T follicular helper cell (primary cell): ENCODE results near the gene GAD1.
A peak's percentile ranks its signal among the peaks of the same experiment; 100 is the strongest.

Experiments
- DNase-seq: peaks from one replicate; pipeline ENCODE4 v3.0.0-alpha.2; 2020; ENCODE audit warnings: low read depth

GAD1 gene

GRCh38 chr2:170846314-170846713, 29.6 kb downstream of the GAD1 start:
- DNase-seq, result no peak

- no peak for DNase-seq
Measured at GRCh38 chr2:170847716-170848115, 31.0 kb downstream of the GAD1 start.

GRCh38 chr2:170848587-170848986, 31.9 kb downstream of the GAD1 start:
- no peak for DNase-seq

GRCh38 chr2:170850251-170850650, 33.6 kb downstream of the GAD1 start:
- no peak for DNase-seq

- DNase-seq, result no peak
Measured at GRCh38 chr2:170851635-170852034, 34.9 kb downstream of the GAD1 start.

GRCh38 chr2:170856066-170856465, 39.4 kb downstream of the GAD1 start:
- DNase-seq, result no peak

GRCh38 chr2:170862286-170862902, 45.7 kb downstream of the GAD1 start:
- no peak for DNase-seq

- no peak for DNase-seq
Measured at GRCh38 chr2:170863087-170863486, 46.4 kb downstream of the GAD1 start.

GRCh38 chr2:170869036-170869435, 52.3 kb downstream of the GAD1 start:
- no peak for DNase-seq

GRCh38 chr2:170869461-170869860, 52.8 kb downstream of the GAD1 start:
- DNase-seq, result no peak

- peak; percentile 53 for DNase-seq
Measured at GRCh38 chr2:170873035-170873692, 56.5 kb downstream of the GAD1 start.

GRCh38 chr2:170878066-170878465, 61.4 kb downstream of the GAD1 start:
- no peak for DNase-seq

- no peak for DNase-seq
Measured at GRCh38 chr2:170878505-170878904, 61.8 kb downstream of the GAD1 start.

- DNase-seq, result no peak
Measured at GRCh38 chr2:170881840-170882239, 65.2 kb downstream of the GAD1 start.

GRCh38 chr2:170882758-170883157, 66.1 kb downstream of the GAD1 start:
- no peak for DNase-seq

- DNase-seq, result no peak
Measured at GRCh38 chr2:170883683-170884082, 67.0 kb downstream of the GAD1 start.

- no peak for DNase-seq
Measured at GRCh38 chr2:170885130-170885791, 68.6 kb downstream of the GAD1 start.

- DNase-seq, result no peak
Measured at GRCh38 chr2:170886386-170886785, 69.7 kb downstream of the GAD1 start.

- no peak for DNase-seq
Measured at GRCh38 chr2:170887496-170887895, 70.8 kb downstream of the GAD1 start.

- no peak for DNase-seq
Measured at GRCh38 chr2:170887896-170888295, 71.2 kb downstream of the GAD1 start.

- no peak for DNase-seq
Measured at GRCh38 chr2:170891893-170892292, 75.2 kb downstream of the GAD1 start.

- no peak for DNase-seq
Measured at GRCh38 chr2:170892391-170892951, 75.8 kb downstream of the GAD1 start.
